ENCODE measurements around the gene NOP9.

NOP9 gene

GRCh38 chr14:24282736-24283135 is 16.9 kb upstream of the NOP9 start:
- DNase-seq (ENCODE audit: low read depth in 3 of 3, low spot score in 1 of 3): no peak

DNA sequence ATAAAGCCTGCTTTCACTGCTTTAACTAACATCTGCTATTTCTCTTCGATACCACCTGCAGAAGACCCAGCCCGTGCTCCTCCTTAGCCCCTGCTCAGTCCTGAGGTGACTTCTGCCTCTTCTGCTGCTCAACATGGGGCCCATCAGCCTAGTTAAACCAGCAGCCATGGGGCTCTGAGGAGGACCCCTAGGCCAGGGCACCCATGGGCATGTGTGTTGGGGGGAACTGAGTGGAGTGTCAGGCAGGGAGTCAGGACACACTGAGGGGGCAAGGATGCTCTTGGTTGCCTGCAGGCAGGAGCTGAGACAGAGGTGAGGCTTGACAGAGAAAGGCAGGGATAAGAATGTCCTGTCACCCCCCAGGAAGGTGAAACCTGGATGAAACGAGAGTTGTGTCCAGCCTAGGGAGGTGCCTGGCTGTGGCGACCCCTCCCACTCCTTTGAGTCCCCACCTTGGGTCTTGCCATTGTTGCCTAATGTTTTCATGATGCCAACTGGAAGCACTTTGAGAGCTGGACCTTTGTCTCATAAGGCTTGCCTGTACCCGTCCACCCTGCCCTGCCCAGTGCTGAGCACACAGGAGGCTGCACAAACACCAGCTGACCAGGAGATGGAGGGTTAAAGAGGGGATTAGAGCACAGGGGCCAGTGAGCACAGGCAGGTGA is 15.7 kb upstream of the NOP9 start:
- DNase-seq (ENCODE audit: low read depth in 3 of 3, low spot score in 1 of 3): no peak

GRCh38 chr14:24284501-24285035 is 15.1 kb upstream of the NOP9 start:
- no peak for DNase-seq (ENCODE audit: low read depth in 3 of 3, low spot score in 1 of 3)

GRCh38 chr14:24285351-24285750 is 14.3 kb upstream of the NOP9 start:
- no peak for DNase-seq (ENCODE audit: low read depth in 3 of 3, low spot score in 1 of 3)

DNA sequence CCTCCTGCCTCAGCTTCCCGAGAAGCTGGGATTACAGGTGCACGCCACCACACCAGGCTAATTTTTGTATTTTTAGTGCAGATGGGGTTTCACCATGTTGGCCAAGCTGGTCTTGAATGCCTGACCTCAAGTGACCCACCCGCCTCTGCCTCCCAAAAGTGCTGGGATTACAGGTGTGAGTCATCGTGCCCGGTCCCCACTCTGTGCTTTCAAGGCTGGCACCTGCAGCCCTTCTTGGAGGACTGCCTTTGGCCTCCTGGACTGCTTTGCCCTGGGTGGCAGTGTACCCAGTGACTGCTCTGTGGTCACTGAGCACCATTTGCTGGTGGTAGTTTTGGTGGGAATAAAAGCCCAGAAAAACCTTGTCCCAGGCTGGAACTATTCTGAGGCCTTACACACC is 12.7 kb upstream of the NOP9 start:
- no peak for DNase-seq (ENCODE audit: low read depth in 3 of 3, low spot score in 1 of 3)

- DNase-seq (ENCODE audit: low read depth in 3 of 3, low spot score in 1 of 3): no peak
Measured at GRCh38 chr14:24289649-24290280, 9.9 kb upstream of the NOP9 start.

DNA sequence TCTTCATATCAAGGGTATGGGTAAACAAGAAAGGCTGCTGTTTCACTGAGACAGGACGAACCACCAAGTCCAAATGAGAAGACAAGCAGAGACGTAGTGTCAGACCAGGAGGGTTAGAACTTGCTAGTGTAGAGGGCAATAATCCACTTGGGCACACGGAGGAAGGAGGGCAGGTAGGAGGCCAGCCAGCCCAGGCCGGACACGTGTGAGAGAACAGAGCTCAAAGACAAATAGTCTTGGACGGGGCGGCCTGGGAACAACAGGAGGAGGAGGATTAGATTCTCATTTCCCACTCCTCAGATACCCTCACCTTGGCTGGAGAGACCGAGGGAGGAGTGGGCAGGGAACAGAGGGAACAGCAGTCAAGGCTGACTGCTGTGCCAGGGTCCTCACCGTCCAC is 8.9 kb upstream of the NOP9 start:
- no peak for DNase-seq (ENCODE audit: low read depth in 3 of 3, low spot score in 1 of 3)

DNA sequence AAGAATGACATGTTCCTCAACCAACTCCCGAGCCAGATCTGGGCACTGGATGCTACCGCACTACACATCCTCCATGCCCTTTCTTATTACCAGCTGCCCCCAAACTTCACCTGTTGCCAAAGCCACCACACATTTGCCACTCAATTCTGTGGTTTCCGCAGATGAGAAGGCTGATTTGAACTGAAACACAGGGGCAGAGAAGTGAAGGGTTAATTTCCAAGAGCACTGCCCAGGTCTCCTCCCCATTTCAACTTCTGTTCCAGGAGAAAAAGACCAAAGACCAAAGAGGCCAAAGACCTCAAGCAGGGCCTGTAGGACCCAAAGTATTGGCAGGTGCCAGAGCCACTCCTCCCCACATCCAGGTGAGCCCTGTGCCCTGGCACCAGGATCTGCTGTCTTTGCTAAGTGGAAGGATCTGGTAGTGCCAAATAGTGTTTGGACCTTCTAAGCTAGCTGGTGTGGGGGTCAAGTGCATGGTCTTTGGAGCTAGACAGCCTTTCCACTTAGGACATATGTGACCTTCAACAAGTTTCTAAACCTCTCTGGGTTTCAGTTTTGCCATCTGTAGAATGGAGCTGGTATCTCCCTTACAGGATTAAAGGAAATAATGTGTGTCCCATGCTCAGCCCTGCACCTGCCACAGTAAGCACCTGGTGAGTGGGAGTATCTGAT is 8.1 kb upstream of the NOP9 start:
- no peak for DNase-seq (ENCODE audit: low read depth in 3 of 3, low spot score in 1 of 3)

GRCh38 chr14:24292118-24292807 is 7.4 kb upstream of the NOP9 start:
- no peak for DNase-seq (ENCODE audit: low read depth in 3 of 3, low spot score in 1 of 3)

DNA sequence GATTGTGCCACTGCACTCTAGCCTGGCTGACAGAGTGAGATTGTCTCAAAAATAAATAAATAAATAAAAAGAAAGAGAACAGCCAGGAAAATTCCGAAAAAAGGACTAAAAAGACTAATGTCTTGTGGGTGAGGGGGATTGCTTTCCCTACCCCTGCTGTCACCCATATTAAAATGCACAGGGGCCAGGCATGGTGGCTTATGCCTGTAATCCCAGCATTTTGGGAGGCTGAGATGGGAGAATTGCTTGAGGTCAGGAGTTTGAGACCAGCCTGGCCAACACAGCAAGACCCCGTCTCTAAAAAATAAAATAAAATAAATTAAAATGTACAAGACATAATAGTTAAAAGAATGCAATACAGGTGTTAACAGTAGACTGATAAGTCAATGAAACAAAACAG is 6.1 kb upstream of the NOP9 start:
- no peak for DNase-seq (ENCODE audit: low read depth in 3 of 3, low spot score in 1 of 3)

GRCh38 chr14:24296341-24297157 is 3.1 kb upstream of the NOP9 start:
- peak in 2 of 3 donors; percentile 45 to 49 for DNase-seq (ENCODE audit: low read depth in 3 of 3, low spot score in 1 of 3)

- DNase-seq (ENCODE audit: low read depth in 3 of 3, low spot score in 1 of 3): no peak
Measured at GRCh38 chr14:24297190-24297964, 2.3 kb upstream of the NOP9 start.

- no peak for DNase-seq (ENCODE audit: low read depth in 3 of 3, low spot score in 1 of 3)
Measured at GRCh38 chr14:24298892-24299254, 777 bp upstream of the NOP9 start.

DNA sequence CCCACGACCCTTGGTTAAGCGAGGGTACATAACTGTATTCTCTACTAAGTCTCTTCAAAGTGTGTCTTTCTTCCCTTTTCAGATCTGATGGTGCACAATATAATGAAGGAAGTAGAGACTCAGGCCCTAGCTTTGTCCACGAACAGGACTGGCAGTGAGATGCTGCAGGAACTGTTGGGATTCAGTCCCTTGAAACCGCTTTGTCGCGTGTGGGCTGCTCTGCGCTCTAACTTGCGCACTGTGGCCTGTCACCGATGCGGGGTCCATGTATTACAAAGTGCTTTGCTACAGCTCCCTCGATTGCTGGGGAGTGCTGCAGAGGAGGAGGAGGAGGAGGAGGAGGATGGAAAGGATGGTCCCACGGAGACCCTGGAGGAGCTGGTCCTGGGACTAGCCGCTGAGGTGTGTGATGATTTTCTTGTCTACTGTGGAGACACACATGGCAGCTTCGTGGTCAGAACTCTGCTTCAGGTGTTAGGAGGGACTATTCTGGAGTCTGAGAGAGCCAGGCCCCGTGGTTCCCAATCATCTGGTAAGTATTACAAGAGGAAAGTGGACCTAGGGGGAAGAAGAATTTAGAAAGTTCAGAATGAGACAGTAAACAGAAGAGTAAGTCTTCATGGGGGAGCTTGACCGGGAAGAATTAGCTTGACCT is 803 bp downstream of the NOP9 start:
- DNase-seq (ENCODE audit: low read depth in 3 of 3, low spot score in 1 of 3): no peak

GRCh38 chr14:24304019-24304387 is 4.4 kb downstream of the NOP9 start:
- DNase-seq (ENCODE audit: low read depth in 3 of 3, low spot score in 1 of 3): no peak

DNA sequence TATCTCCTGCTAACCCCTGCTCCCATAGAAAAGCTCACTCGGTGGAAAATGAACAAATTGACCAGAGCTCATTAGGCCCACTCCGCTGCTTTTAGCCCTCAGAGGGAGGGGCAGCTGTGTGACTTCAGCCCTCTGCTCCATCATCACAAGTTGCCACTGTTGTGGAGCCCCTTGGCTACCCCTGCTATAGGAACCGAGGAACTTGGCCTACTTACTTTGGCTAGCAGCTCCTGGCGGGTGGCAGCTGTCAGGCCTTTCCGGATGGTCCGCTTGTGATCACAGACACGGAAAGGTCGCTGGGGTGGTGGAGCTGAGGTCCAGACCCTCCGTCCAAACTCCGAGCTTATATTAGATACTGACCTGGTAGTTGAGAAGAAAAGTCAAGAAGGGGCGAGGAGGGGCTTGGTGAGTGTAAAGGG is 7.5 kb downstream of the NOP9 start:
- no peak for DNase-seq (ENCODE audit: low read depth in 3 of 3, low spot score in 1 of 3)

- DNase-seq (ENCODE audit: low read depth in 3 of 3, low spot score in 1 of 3): peak in 1 of 3 donors; percentile 35
Measured at GRCh38 chr14:24307575-24308341, 8.1 kb downstream of the NOP9 start, which contains the start of gene CIDEB. TSS of gene CIDEB (minus strand) at chr14:24307977. CDS start at chr14:24307858, 119 bp downstream.

DNA sequence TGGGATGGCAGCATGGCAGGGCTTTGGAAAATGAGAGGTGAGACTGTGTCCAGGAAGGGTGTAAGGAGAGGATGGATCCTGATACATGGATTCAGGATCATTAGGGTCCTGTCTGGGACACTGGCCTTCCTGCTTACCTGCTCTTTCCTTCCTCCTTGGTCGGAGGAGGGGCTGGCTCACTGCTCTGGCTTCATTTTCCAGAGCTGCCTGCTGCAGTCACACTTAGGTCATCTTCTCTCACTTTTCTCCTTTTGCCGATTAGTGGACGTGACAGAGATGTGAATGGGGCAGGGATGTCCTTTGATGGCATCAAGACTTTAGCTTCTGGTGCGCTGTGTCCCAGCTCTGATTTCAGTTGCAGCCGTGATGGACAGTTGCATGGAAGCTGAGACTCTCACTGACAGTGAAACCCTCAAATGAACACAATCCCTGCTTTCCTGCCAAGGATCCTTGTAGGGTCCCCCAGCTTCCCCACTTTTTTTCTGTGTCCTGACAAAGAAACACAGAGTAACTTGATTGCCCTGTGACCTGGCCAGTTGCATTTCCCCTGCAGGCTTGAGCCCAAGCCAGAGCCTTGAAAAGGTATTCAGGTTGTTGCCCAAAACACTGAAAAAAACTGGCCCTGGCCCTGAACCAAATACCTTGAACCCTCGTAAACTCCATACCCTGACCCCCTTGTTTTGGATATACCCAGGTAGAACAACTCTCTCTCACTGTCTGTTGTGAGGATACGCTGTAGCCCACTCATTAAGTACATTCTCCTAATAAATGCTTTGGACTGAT is 8.9 kb downstream of the NOP9 start:
- DNase-seq (ENCODE audit: low read depth in 3 of 3, low spot score in 1 of 3): no peak

Measured in stimulated activated CD4-positive, alpha-beta T cell treated with anti-CD3 and anti-CD28 coated beads, TNF-alpha, amount 100 ng/mL, for 1 hour (primary cell).